Measurements from ENCODE around the gene EPB41L4B. TPM values are rescaled to one million over a fixed set of nuclear protein-coding genes. Genes with fewer than 3 reads are reported as not detected.

Gene EPB41L4B
- total RNA-seq, 2 donors from 2014 or later = 13.3 to 15.1 TPM

- intact Hi-C loops (cut with DNase I) = loop anchor here (10.0 kb wide), 1 partner anchor 62 kb away; no protein-coding TSS in a partner anchor
- no peaks in the 10 kb centered on the region for H3K27me3 ChIP-seq (replicated peaks; ENCODE audit: insufficient read depth)
- H3K4me3 ChIP-seq = no peak overlapping the region
- WGBS = 89% methylated on average over 12 of the region's 12 CpGs
- no peak for DNase-seq (ENCODE audit: low spot score)
- H3K4me1 ChIP-seq (replicated peaks) = no peaks in the 10 kb centered on the region
- H3K27ac ChIP-seq = no peak overlapping the region
- H3K36me3 ChIP-seq = no peaks in the 10 kb centered on the region
- TF ChIP-seq POLR2AphosphoS5 (IDR thresholded peaks at IDR 0.05) (no peak), POLR2A (IDR thresholded peaks at IDR 0.05) (no peak)
- TF ChIP-seq, protein P1, sequence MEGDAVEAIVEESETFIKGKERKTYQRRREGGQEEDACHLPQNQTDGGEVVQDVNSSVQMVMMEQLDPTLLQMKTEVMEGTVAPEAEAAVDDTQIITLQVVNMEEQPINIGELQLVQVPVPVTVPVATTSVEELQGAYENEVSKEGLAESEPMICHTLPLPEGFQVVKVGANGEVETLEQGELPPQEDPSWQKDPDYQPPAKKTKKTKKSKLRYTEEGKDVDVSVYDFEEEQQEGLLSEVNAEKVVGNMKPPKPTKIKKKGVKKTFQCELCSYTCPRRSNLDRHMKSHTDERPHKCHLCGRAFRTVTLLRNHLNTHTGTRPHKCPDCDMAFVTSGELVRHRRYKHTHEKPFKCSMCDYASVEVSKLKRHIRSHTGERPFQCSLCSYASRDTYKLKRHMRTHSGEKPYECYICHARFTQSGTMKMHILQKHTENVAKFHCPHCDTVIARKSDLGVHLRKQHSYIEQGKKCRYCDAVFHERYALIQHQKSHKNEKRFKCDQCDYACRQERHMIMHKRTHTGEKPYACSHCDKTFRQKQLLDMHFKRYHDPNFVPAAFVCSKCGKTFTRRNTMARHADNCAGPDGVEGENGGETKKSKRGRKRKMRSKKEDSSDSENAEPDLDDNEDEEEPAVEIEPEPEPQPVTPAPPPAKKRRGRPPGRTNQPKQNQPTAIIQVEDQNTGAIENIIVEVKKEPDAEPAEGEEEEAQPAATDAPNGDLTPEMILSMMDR (IDR thresholded peaks at IDR 0.05) = no peak
- no peaks in the 10 kb centered on the region for H3K9me3 ChIP-seq
These were observed 197.9 kb downstream of the EPB41L4B start for GRCh38 chr9:109122726-109123621.

Small RNA genes lying within 50 kb of the gene (small RNA-seq; reads per million reads assigned to genes)
- 0 reads per million in 2 donors for gene RF00019
- gene RNU6-984P = 0 reads per million in 2 donors

Other genes starting within 250 kb of the EPB41L4B start
- gene TMEM245, start 201.1 kb downstream of the EPB41L4B start, total RNA-seq = 10 to 100 TPM; 57.7 to 82.1 TPM
- gene FRRS1L, start 153.8 kb downstream of the EPB41L4B start, total RNA-seq = 10 to 100 TPM in 1 of 2 donors, 1 to 10 TPM in 1; 1.6 to 11.9 TPM
- gene PTPN3, start 177.2 kb upstream of the EPB41L4B start, total RNA-seq = 10 to 100 TPM; 11.0 to 16.3 TPM